Stimulated activated CD4-positive, alpha-beta T cell treated with anti-CD3 and anti-CD28 coated beads, Interleukin-4, amount 100 ng/mL, for 4 hours (primary cell): Measurements from ENCODE around the gene CNBP.
A peak's percentile ranks its signal among the peaks of the same experiment; 100 is the strongest.
"Not testable (repeated sequence)": the region's sequence is repeated elsewhere in the genome, so short reads cannot be mapped to it uniquely, and the experiment has no call there.

Source experiments
- DNase-seq, 2 experiments: peaks; one replicate each; pipeline ENCODE4 v3.0.0-alpha.2; 2020

CNBP gene

GRCh38 chr3:129183569-129184395 is at the start of gene CNBP:
Gene CNBP, minus strand, starts transcription at chr3:129183896. Its CDS starts 12,139 bp downstream, at chr3:129171757.
- DNase-seq, result peak; percentile 93

- no peak for DNase-seq
These were observed 47.8 kb upstream of the CNBP start for GRCh38 chr3:129231331-129232119.

DNA sequence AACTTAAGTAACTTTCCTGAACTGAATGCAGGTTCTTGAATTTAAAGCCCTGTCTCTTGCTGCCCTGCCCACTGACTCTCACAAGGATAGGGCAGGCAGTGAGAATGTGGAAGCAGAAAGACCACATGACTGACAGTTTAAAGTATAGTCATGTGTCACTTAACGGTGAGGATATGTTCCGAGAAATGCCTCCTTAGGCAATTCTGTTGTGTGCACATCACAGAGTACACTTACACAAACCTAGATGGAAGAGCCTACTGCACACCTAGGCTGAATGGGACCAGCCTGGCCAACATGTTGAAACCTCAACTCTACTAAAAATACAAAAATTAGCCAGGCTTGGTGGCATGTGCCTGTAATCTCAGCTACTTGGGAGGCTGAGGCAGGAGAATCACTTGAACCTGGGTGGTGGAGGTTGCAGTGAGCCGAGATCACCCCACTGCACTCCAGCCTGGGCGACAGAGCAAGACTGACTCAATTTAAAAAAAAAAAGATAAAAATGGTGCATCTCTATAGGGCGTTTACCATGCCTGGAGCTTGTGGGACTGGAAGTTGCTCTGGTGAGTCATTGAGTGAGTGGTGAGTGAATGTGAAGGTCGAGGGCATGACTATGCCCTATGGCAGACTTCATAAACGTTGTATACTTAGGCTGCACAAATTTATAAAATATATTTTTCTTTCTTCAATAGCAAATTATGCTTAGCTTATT is 46.8 kb upstream of the CNBP start:
- peak in 1 of 2 experiments; percentile 21 for DNase-seq

DNA sequence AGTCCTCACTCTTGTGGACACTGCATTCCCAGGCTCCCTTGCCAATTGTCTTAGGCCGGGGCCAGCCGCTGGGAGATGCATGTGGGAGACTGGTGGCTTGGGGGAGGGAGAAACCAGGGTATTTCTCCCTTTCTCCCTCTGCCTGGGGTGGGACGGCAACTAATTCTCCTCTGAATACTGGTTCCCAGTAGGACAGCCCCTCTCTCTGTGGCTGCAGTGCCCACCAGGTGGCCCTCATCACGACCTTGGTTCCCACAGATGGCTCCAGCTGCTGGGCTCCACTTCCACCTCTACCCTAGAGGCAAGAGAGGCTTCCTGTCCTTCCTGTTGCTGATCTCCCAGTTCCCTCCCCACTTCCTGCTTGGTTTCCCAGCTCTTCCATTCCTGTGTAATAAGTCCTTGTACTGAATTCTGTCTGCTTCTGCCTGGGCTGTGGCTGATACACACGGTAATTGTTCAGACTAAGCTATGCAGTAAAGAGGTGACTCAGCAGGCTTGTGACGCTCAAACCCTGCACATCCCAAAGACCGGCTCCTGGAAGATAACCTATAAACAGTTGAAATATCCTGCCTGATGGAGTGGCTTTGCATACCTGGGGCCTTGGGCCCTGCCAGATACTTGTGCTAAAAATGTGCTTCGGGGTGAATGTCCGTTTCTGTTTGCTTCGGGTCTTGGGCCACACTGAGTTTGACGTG is 45.3 kb upstream of the CNBP start:
- DNase-seq, result no peak

- DNase-seq, result no peak
These were observed 42.7 kb upstream of the CNBP start for GRCh38 chr3:129226374-129226773.

DNA sequence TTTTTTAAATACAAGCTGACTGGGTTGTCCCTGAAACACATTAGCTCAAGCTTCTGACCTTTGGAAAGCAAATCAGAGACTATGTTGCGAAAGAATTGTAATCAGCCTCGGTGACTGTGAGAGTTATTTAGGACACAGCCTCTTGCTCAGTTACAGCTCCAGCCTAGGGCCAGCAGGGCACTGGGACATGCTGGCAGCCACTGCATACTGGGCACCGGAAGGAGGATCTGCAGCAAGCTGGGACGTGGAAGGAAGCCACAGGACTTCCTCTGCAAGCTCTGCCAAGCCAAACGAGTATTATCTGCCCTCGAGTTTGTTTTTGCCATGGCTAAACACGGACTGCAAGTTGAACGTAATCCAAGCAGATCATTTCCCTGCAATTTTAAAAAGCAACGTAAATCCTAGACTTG is 41.3 kb upstream of the CNBP start:
- no peak for DNase-seq

- DNase-seq, result not testable (repeated sequence)
These were observed 40.7 kb upstream of the CNBP start for GRCh38 chr3:129224387-129224786.

DNA sequence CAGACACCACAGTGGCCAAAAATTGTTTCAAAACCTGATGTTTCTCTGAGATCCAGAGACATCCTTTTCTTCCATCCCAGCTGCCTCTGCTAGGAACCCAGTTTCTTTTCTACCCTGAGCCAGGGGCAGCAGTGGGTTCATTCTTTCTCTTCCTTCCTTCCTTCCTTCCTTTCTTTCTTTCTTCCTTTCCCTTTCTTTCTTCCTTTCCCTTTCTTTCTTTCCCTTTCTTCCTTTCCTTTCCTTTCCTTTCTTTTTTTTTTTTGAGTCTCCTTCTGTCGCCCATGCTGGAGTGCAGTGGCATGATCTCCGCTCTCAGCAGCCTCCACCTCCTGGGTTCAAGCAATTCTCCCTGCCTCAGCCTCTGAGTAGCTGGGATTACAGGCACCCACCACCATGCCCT is 35.0 kb upstream of the CNBP start:
- DNase-seq, result no peak

DNA sequence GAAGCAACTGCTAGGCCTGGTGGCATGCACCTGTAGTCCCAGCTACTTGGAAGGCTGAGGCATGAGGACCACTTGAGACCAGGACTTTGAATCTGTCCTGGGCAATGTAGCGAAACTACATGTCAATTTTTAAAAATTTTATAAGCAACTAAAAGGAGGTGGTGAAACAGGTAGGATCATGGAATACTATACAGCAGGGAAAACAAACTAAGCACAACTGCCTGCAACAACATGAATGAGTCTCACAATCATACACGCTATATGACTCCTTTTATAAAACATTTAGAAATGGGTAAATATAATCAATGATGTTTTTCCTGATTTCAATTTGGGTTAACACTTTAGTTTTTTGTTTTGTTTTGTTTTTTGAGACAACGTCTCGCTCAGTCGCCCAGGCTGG is 29.5 kb upstream of the CNBP start:
- no peak for DNase-seq

- DNase-seq, result no peak
These were observed 28.1 kb upstream of the CNBP start for GRCh38 chr3:129211772-129212171.

- no peak for DNase-seq
These were observed 27.6 kb upstream of the CNBP start for GRCh38 chr3:129211345-129211744.

DNA sequence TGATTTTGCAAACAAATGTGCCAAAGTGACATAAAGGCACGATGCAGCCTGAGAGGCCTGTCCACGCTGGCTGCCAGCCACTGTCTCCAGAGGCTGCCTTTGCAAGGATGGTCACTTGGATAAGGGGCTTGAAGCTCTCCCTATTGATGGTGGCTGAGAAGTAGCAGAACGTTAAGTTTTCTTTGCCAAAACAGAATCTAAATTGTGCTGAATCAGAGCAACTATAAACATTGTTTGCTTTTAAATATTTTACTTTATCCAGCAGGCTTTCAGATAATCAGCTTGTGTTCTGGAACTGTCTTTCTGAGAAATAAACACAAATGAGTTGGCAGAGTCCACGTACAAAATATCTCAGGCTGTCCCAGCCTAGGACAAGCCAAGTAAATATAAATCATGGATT is 23.8 kb upstream of the CNBP start:
- DNase-seq, result no peak

- no peak for DNase-seq
These were observed 21.6 kb upstream of the CNBP start for GRCh38 chr3:129205109-129205832.

DNA sequence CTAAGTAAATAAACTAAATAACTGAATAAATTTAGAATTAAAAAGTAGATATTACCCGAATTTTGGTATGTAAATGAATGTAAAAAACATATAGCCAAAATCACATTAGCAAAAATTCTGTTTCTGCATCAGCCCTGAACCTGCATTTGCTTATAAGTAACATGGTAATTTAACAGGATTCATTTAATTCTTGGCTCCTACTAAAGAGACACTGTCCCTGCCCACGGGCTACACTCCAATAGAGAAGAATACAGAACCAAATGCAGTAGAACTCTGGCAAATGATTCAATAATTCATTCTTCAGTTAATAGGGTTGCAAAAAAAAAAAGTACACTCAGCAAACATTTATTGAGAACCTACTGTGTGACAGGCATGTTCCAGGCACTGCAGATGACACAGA is 20.8 kb upstream of the CNBP start:
- DNase-seq, result no peak

- no peak for DNase-seq
These were observed 15.7 kb upstream of the CNBP start for GRCh38 chr3:129199366-129199765.

DNA sequence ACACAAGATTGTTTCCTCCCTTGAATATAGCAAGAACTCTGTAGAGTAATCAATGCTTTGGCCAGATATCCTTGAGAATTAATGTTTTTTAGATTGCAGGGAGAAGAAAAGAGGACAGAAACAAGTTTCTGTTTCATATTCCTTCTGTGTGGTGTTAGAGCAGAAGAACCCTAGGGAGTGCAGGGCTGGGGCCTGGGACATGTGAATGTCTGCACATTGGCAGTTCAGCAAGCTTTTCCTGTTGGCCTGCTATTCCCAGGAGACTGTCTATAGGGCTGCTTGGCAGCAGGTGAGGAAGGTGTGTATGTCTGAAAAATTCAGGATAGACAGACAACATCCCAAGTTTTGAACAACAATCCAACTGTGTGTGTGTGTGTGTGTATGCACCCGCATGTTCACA is 13.6 kb upstream of the CNBP start:
- DNase-seq, result no peak

DNA sequence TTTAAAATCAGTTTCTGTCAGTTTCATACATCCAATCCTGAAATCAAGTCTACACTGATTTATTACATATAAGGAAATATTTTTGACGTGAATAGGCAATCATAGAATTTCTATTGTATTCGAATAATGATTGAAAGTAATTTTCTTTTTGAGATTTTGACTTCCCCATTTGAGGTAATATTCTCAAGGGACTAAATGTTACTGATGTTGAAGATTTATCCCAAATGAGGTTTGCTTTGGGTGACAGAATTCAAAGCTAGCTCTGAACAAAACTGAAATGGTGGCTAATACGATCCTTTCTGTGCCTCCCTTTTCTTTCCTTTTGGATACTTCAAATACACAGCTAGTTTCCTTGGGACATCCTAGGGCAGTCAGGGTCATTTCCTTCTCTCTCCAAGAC is 12.9 kb upstream of the CNBP start:
- no peak for DNase-seq

GRCh38 chr3:129195731-129196256 is 12.1 kb upstream of the CNBP start:
- no peak for DNase-seq

GRCh38 chr3:129189793-129190192 is 6.1 kb upstream of the CNBP start:
- DNase-seq, result not testable (repeated sequence)

GRCh38 chr3:129187857-129188256 is 4.2 kb upstream of the CNBP start:
- no peak for DNase-seq

DNA sequence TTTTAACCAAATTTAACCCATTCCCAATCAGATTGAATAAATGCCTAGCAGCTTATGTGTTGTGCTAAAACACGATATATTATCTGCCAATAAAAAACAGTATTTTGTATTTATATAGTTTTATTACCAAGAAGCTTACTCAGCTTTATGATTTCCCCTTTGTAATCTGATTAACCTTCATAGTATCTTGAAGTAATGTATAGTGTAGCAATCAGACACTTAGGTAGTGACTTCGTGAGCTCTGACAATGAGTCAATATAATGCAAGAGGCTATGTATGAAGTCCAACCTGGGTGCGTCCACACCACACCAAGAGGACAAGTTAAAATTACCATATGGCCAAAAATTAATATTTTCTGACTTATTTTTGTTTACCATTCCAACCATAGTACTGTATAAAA is 2.1 kb upstream of the CNBP start:
- DNase-seq, result no peak
